ENCODE results near the gene COL12A1. TPM values are rescaled to one million over a fixed set of nuclear protein-coding genes. Genes with fewer than 3 reads are reported as not detected.

COL12A1 gene
- polyA plus RNA-seq, 12 donors: 310 to 1,002 (median 511) TPM

DNA sequence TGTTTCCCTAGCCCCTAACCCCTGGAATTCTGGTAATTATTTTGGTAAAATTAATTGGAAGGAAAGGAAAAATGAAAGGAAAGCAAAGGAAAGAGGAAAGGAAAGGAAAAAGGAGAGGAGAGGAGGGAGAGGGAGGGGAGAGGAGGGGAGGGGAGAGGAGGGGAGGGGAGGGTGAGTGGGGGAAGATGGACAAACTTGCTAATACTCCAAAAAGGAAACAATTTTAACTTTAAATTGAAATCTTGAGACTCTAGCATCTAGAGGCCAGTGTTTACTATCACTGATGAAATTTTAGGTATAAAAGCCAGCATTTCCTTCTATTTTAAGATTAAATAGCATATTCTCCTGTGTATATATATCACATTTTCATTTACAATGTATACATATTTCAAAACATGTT is 156.5 kb downstream of the COL12A1 start:
- no peak for DNase-seq

DNA sequence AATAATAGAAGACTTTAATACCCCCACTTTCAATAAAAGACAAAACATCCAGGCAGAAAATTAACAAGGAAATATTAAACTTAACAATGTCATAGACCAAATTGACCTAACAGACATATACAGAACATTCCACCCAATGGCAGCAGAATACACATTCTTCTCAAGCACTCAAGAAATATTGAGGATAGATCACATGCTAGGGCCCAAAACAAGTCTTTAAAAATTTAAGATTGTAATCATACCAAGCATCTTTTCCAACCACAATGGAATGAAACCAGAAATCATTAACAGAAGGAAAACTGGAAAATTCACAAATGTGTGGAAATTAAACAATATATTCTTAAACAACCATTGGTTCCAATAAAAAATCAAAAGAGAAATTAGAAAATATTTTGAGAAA is 161.0 kb downstream of the COL12A1 start:
- no peak for DNase-seq

DNA sequence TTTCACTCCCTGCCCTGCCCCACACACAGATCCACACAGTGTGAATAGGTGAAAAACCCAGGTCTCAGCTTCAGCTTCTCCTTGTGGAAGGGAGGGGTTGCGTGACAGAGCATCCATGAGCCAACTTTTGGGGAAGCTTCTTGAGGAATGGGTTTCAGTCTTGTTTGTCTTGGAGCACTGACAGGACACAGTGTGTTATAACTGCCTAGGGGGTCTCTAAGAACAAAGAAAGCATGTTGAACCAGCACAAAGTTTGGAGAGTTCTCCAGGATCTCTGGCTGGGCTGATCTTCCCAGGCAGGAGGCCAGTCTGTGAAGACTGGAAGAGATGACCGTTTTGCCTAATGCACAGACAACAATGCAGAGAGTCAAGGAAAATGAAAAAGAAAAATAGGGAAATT is 164.5 kb downstream of the COL12A1 start:
- no peak for DNase-seq

Other genes starting within 250 kb of the COL12A1 start
- gene COX7A2, start 37.7 kb upstream of the COL12A1 start, polyA plus RNA-seq (ENCODE audit: insufficient read length in 12 of 12): 100 to 1,000 TPM in 11 of 12 donors, not detected in 1; 147 to 273 (median 214) TPM
- gene TMEM30A, start 78.7 kb upstream of the COL12A1 start, polyA plus RNA-seq (ENCODE audit: insufficient read length in 12 of 12): 10 to 100 TPM in 11 of 12 donors, not detected in 1; 54.9 to 92.5 (median 72.1) TPM

Data from muscle of arm (tissue), 12 donors.